ENCODE data around the gene CCDC78.

GRCh38 chr16:734208-734980 lies 8.2 kb upstream of the CCDC78 start:
- TF ChIP-seq CTCF (optimal IDR thresholded peaks at IDR 0.05 in 1 of 3, IDR thresholded peaks at IDR 0.05 in 1 of 3, conservative IDR thresholded peaks at IDR 0.05 in 1 of 3; ENCODE audit: extremely low read depth in 1 of 3, insufficient read depth in 2 of 3, low read length in 3 of 3) = no peak
- no peak for TF ChIP-seq EZH2 (IDR thresholded peaks at IDR 0.05; ENCODE audit: low read length)
